Neural cell (in vitro differentiated cells): ENCODE data around the gene BIRC7. TPM values are rescaled to one million over a fixed set of nuclear protein-coding genes. Genes with fewer than 3 reads are reported as not detected.

Experiments used
- H2AFZ ChIP-seq: fragments of 200-600, 300-800 bp; sonication (generic), shearing (Covaris generic); 2 replicates; pipeline ENCODE4 v1.6.0; 2014; ENCODE audit warnings: low read depth, mild to moderate bottlenecking, antibody characterized with exemption, low read length, moderate library complexity
- H3F3A ChIP-seq: fragments of 200-600 bp; shearing (Covaris generic); 2 replicates; pipeline ENCODE4 v1.6.1; 2016; ENCODE audit warnings: mild to moderate bottlenecking, moderate library complexity, mixed read lengths, antibody characterized with exemption, low read length; ENCODE audit not compliant: insufficient read depth, poor library complexity, severe bottlenecking
- H3K27ac ChIP-seq: fragments of 200-600, 300-800 bp; sonication (generic), shearing (Covaris generic); 2 replicates; pipeline ENCODE4 v1.5.1; 2014; ENCODE audit warnings: mild to moderate bottlenecking, low read length, moderate library complexity
- H3K27me3 ChIP-seq: fragments of 300-800, 200-600 bp; sonication (generic), shearing (Covaris generic); 2 replicates; pipeline ENCODE4 v1.6.0; 2014; ENCODE audit warnings: mild to moderate bottlenecking, low read depth, low read length, moderate library complexity; ENCODE audit not compliant: insufficient read depth
- H3K36me3 ChIP-seq: fragments of 300-800, 200-600 bp; sonication (generic), shearing (Covaris generic); 2 replicates; pipeline ENCODE4 v1.5.1; 2014; ENCODE audit warnings: mild to moderate bottlenecking, antibody characterized with exemption, low read length, moderate library complexity; ENCODE audit not compliant: insufficient read depth
- H3K4me2 ChIP-seq: fragments of 300-800, 200-600 bp; sonication (generic), shearing (Covaris generic); 2 replicates; pipeline ENCODE4 v1.6.0; 2014; ENCODE audit warnings: mild to moderate bottlenecking, low read length
- H3K4me3 ChIP-seq: fragments of 300-800, 200-600 bp; sonication (generic), shearing (Covaris generic); 2 replicates; pipeline ENCODE4 v1.5.1; 2014; ENCODE audit warnings: mild to moderate bottlenecking, low read length, moderate library complexity
- H3K79me2 ChIP-seq: fragments of 200-600 bp; shearing (Covaris generic); replicated peaks from 2 replicates; pipeline ENCODE4 v1.6.0; 2014; ENCODE audit warnings: mild to moderate bottlenecking, low read length, moderate library complexity; ENCODE audit not compliant: insufficient read depth
- H3K9ac ChIP-seq: fragments of 300-800, 200-600 bp; sonication (generic), shearing (Covaris generic); 2 replicates; pipeline ENCODE4 v1.6.1; 2016; ENCODE audit warnings: mild to moderate bottlenecking, low read length, mixed read lengths
- H3K9me2 ChIP-seq: fragments of 200-600 bp; shearing (Covaris generic); 2 replicates; pipeline ENCODE4 v1.6.1; 2016; ENCODE audit warnings: mild to moderate bottlenecking, low read length, mixed read lengths; ENCODE audit not compliant: insufficient read depth
- H3K9me3 ChIP-seq: fragments of 200-600, 300-800 bp; sonication (generic), shearing (Covaris generic); 2 replicates; pipeline ENCODE4 v1.6.1; 2016; ENCODE audit warnings: mild to moderate bottlenecking, mixed run types, low read length, moderate library complexity, mixed read lengths
- H4K20me1 ChIP-seq: fragments of 200-600 bp; shearing (Covaris generic); 2 replicates; pipeline ENCODE4 v1.6.1; 2016; ENCODE audit warnings: mild to moderate bottlenecking, mixed run types; ENCODE audit not compliant: insufficient read depth
- CTCF ChIP-seq: fragments of 450-650 bp; IDR thresholded peaks from 2 replicates; pipeline ENCODE4 v1.5.1; 2014; ENCODE audit warnings: antibody characterized with exemption, mild to moderate bottlenecking, moderate library complexity; ENCODE audit not compliant: poor library complexity, severe bottlenecking
- EP300 ChIP-seq: fragments of 450-650 bp; conservative IDR thresholded peaks from 2 replicates; pipeline ENCODE4 v1.6.1; 2014; ENCODE audit warnings: antibody characterized with exemption, mild to moderate bottlenecking, moderate library complexity; ENCODE audit not compliant: poor library complexity, severe bottlenecking
- EZH2 ChIP-seq: fragments of 200-600, 300-800 bp; shearing (Covaris generic), sonication (generic); IDR thresholded peaks from 2 replicates; pipeline ENCODE4 v1.6.1; 2014; ENCODE audit warnings: antibody characterized with exemption, low read length, borderline replicate concordance, mild to moderate bottlenecking; ENCODE audit not compliant: insufficient read depth, poor library complexity, severe bottlenecking
- MXI1 ChIP-seq: fragments of 450-650 bp; conservative IDR thresholded peaks from 2 replicates; pipeline ENCODE4 v1.6.1; 2014; ENCODE audit warnings: antibody characterized with exemption, mild to moderate bottlenecking; ENCODE audit not compliant: poor library complexity, severe bottlenecking
- POLR2AphosphoS5 ChIP-seq: IDR thresholded peaks from 2 replicates; pipeline ENCODE4 v1.6.1; 2012
- RAD21 ChIP-seq: fragments of 450-650 bp; conservative IDR thresholded peaks from 2 replicates; pipeline ENCODE4 v1.6.1; 2014; ENCODE audit warnings: antibody characterized with exemption, mild to moderate bottlenecking, moderate library complexity
- REST ChIP-seq: IDR thresholded peaks from 2 replicates; pipeline ENCODE4 v1.6.1; 2012; ENCODE audit warnings: borderline replicate concordance
- SMC3 ChIP-seq: fragments of 450-650 bp; conservative IDR thresholded peaks from 2 replicates; pipeline ENCODE4 v1.6.1; 2014; ENCODE audit warnings: antibody characterized with exemption, mild to moderate bottlenecking, moderate library complexity; ENCODE audit not compliant: poor library complexity
- TAF1 ChIP-seq: IDR thresholded peaks from 2 replicates; pipeline ENCODE4 v1.6.1; 2012; ENCODE audit warnings: low read depth
- polyA plus RNA-seq: library from polyadenylated mRNA; depleted of rRNA; stranded (reverse); fragments of >200 nt; gene quantifications from 2 replicates; pipeline ENCODE4 v1.2.3, GENCODE V29; 2014

Gene BIRC7
- polyA plus RNA-seq, 1 donor from 2014 or later = not detected

- H2AFZ ChIP-seq = no peak overlapping the region
- no peaks in the 10 kb centered on the region for H3K36me3 ChIP-seq
- H3F3A ChIP-seq = no peaks in the 10 kb centered on the region
- no peaks in the 10 kb centered on the region for H3K27me3 ChIP-seq
- peaks cover 6% of the 10 kb centered on the region for H3K79me2 ChIP-seq
- no peaks in the 10 kb centered on the region for H4K20me1 ChIP-seq
- no peak overlapping the region for H3K4me3 ChIP-seq
- H3K9me3 ChIP-seq = no peaks in the 10 kb centered on the region
- no peak overlapping the region for H3K9ac ChIP-seq
- H3K9me2 ChIP-seq = no peaks in the 10 kb centered on the region
- no peak overlapping the region for H3K4me2 ChIP-seq
- H3K27ac ChIP-seq = no peak overlapping the region
- TF ChIP-seq TAF1 = no peak
- no peak for TF ChIP-seq POLR2AphosphoS5
- no peak for TF ChIP-seq EZH2
- TF ChIP-seq MXI1 = no peak
- TF ChIP-seq EP300 = no peak
- TF ChIP-seq SMC3 = no peak
- TF ChIP-seq REST = no peak
- TF ChIP-seq RAD21 = no peak
- TF ChIP-seq CTCF = no peak
Measured at GRCh38 chr20:63219866-63220521, 15.7 kb upstream of the BIRC7 start.

- Histone ChIP-seq H3K9me3 (no peaks in the 10 kb centered on the region), H3K27ac (no peak overlapping the region), H3K79me2 (no peaks in the 10 kb centered on the region), H3K4me3 (no peak overlapping the region), H2AFZ (no peak overlapping the region), H3K27me3 (no peaks in the 10 kb centered on the region), H3K9me2 (no peaks in the 10 kb centered on the region), H3F3A (no peaks in the 10 kb centered on the region), H3K36me3 (no peaks in the 10 kb centered on the region), H3K4me2 (no peak overlapping the region), H4K20me1 (no peaks in the 10 kb centered on the region), H3K9ac (no peak overlapping the region)
- TF ChIP-seq TAF1 (no peak), POLR2AphosphoS5 (no peak), EP300 (no peak), SMC3 (no peak), CTCF (no peak), RAD21 (no peak), MXI1 (no peak), EZH2 (no peak), REST (no peak)
Measured at GRCh38 chr20:63220696-63221399, 14.9 kb upstream of the BIRC7 start.
